Measurements from ENCODE around the gene AHRR.

AHRR gene

DNA sequence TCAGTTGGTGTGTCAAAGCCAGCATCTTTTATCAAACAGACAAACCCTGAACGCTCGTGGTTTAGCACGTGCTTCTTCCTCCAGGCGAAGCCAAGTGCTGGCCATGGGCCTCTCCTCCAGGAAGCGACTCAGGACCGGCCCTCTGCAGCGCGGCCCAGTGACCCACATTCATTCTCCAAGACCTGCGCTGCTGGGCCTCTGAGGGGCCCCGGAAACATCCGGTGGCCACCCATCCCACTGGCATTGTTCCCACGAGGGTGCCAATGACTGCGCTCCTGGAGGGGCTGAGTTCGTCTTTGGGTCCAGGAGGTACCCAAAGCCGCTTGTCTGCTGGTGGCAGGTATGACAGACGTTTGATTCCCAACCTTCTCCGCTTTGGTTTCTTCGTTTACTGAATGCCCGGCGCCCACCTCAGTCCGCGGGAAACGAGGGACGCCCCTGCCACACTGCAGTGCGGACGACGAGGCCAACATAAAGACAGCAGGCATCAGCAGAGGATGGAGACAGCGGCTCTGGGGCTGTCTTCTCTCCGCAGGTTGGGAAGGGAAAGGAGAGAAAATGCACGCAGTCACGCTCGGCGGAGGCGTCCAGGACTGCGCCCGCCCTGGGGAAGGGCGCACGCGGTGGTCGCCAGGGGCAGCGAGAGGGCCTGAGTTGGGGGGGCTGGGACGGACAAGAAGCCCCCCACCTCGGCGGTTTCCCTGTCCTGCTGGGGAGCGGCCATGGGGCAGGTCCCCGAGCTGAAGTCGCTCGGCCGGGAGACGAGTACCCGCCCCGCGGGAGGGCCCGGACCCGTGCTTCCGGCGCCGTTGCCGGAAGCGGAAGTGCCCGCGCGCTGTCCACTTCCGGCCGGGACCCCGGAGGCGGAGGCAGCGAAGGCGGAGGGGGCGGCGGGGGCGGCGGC lies 121.1 kb downstream of the AHRR start, which contains the start of gene EXOC3:
EXOC3 (plus strand) TSS at position 842 of the 904 bp plus-strand sequence. CDS start 3,030 bp downstream, outside the sequence.
- Histone ChIP-seq H3K27ac (peak within 1 kb of the TSS; percentile 81 to 98 (median 93)), H3K4me3 (peak within 1 kb of the TSS; percentile 55 to 97 (median 82))

DNA sequence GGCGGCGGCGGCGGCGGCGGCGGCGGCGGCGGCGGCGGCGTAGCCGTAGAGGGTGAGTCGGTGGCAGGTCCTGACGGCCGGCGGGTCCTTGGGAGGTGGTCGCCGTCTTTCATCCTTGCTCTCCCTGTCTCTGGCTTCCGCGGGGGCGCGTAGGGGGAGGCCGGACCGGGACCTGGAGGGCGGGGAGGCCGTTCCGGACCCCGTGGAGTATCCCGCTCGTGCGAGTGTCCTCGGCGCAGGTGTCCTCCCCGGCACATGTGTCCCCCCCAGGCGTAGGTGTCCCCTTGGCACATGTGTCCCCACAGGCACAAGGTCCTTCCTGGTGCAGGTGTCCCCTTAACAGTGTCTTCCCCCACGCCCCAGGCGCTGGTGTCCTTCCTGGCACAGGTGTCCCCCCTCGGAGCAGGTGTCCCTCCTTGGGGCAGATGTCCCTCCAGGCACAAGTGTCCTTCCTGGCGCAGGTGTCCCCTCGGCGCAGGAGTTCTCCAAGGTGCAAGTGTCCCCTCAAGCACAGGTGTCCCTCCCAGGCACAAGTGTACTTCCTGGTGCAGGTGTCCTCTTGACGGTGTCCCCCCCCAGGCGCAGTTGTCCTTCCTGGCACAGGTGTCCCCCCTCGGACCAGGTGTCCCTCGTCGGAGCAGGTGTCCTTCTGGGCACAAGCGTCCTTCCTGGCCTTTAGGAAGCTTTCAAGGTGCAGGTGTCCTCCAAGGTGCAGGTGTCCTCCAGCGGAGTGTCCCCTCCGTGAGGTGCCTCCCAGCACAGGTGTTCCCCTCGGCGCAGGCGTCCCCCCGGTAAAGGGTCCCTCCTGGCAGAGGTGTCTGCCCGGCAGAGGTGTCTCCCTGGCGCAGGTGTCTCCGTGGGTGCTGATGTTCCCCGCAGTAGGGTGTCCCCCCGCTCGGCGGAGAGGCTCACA lies 122.0 kb downstream of the AHRR start:
- peak overlapping the region; percentile 81 to 98 (median 93) for H3K27ac ChIP-seq
- H3K4me3 ChIP-seq = peak overlapping the region; percentile 55 to 97 (median 82)

DNA sequence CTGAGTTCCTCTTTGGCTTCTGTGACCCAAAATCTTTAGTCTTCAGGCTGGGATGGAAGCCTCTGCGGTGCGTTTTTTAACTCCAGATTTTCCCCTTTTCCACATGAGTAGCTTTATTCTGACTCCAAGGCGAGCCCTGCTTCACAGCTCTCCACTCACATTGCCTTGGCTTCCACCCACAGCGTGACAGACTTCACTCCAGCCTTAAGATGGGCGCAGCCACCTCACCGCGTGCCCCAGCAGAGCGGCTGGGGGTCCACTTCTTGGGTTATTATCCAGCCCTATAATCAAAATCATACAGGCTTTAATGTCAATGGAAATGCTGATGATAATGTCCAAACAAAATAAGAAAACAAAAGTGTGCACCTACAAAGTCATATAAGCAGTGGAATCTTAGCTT lies 122.7 kb downstream of the AHRR start:
- Histone ChIP-seq H3K27ac (peak overlapping the region in 8 of 21 experiments; percentile 40 to 98 (median 94)), H3K4me3 (peak overlapping the region in 6 of 7 experiments; percentile 55 to 97 (median 82))

DNA sequence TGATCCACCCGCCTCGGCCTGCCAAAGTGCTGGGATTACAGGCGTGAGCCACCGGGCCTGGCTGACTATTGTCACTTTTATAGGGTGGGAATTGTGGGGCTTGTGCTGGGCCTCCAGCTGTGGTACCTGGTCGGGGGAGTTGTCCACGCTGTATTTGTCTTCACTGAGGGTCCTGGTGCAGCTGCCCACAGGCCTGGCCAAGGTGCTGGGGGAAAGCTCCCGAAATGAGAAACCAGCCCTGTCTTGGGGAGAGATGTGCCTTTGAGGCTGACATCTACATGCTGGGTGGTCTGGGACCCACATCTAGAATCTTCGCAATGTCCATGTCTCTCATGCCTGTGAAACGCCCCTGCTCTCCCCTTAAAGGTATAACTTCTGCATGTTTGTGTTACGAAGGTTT lies 124.1 kb downstream of the AHRR start:
- H3K27ac ChIP-seq = no peak overlapping the region
- no peak overlapping the region for H3K4me3 ChIP-seq

DNA sequence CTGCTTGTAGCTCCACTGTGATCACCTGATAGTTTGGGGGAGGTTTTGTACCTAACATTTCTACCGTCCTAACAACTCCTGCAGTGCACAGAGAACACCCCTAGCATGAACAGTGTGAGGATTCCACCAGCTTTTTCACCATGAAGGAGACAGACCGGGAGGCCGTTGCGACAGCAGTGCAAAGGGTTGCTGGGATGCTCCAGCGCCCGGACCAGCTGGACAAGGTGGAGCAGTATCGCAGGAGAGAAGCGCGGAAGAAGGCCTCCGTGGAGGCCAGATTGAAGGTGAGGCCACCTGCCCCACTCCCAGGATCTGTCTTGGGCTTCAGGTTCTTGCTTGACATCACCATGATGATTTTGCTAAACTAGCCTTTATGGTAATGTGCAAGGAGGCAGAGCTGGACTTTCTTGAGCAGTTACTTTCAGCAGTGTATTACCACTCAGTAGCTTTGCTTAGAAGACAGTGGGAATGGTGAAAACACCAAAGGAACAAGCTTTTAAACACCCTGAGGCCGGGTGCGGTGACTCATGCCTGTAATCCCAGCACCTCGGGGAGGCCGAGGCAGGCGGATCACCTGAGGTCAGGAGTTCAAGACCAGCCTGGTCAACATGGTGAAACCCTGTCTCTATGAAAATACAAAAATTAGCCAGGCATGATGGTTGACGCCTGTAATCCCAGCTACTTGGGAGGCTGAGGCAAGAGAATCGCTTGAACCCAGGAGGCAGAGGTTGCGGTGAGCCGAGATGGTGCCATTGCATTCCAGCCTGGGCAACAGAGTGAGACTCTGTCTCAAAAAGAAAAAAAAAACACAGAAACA lies 124.8 kb downstream of the AHRR start:
- Histone ChIP-seq H3K4me3 (no peak overlapping the region), H3K27ac (peak overlapping the region in 1 of 21 experiments; percentile 51)

DNA sequence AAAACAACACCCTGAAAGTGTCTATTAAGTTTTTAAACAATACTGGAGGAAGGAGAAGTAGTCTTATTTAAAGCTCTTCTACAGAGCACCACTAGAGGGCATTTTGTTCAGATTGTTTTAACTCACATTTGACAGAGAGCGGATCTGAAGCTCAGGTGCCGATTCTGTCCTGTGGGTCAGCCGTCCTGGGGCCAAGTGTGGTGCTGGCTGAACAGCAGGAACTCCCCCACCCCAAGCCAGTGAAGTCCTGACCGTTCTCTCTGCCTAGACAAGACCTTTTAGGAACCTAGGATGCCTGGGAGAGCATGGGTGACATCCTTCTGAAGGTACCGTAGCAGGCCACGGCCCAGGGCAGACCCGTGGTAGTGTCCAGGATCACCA lies 125.4 kb downstream of the AHRR start:
- Histone ChIP-seq H3K27ac (no peak overlapping the region), H3K4me3 (no peak overlapping the region)

DNA sequence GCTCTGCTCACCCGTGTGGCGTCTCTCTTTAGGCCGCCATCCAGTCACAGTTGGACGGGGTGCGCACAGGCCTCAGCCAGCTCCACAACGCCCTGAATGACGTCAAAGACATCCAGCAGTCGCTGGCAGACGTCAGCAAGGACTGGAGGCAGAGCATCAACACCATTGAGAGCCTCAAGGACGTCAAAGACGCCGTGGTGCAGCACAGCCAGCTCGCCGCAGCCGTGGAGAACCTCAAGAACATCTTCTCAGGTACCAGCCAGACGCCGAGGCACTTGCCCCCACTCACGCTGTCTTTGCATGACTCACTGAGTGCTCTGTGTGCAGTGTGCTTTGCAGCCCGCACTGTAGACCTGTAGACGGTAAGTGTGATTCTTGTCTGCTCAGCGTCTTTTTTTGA lies 126.0 kb downstream of the AHRR start:
- H3K4me3 ChIP-seq = no peak overlapping the region
- H3K27ac ChIP-seq = peak overlapping the region in 1 of 21 experiments; percentile 26

DNA sequence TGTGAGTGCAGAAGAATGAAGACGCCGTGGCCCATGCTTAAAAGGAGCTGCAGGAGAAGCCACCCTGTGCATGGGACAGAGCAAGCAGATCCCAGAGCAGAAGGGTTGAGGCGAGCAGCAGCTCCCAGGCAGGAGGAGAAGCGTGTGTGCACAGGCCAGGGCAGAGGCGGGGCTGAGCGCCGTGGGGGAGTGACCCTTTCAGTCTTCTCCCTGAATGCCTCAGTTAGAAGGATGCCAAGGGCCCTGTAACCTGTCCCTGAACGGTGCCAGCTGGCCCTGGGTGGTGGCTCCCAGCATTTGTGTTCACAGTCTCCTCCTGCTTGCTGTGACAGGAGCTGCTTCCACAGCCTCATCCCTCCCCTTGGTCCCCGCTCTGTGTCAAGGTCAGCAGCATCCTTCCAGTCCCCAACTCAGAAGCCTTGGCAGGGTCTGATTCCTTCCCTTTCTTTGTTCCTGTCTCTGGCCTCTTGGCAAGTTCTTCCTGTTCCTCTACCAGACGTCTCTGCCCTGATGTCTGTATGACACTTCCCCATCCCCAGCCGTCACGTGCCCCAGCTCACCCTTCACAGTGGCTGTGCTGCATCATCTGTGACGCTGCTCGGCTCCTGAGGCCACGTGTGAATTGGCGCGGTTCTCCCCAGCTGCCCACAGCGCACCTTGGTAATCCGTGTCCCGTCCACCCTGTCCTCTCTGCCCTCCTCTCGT lies 126.7 kb downstream of the AHRR start:
- peak overlapping the region in 2 of 21 experiments; percentile 26 to 34 for H3K27ac ChIP-seq

DNA sequence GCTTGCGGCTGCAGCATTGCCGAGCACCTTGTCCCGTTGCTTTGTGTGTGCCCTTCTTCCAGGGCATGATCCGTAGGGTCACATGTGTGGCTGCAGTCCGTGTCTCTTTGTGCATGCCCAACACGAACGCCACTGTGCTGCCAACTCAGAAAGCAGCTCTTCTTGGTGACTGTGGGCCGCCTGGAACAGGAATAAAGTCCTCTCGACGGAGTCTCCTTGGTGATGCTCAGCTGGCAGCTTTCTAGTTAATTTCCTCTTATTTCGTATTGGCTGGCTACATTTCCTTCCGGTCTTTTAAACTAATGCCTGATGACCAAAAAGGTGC lies 127.2 kb downstream of the AHRR start:
- no peak overlapping the region for H3K27ac ChIP-seq
- H3K4me3 ChIP-seq = no peak overlapping the region

More for the DNA sequence above, 126.7 kb downstream of the AHRR start:
- no peak overlapping the region for H3K4me3 ChIP-seq

DNA sequence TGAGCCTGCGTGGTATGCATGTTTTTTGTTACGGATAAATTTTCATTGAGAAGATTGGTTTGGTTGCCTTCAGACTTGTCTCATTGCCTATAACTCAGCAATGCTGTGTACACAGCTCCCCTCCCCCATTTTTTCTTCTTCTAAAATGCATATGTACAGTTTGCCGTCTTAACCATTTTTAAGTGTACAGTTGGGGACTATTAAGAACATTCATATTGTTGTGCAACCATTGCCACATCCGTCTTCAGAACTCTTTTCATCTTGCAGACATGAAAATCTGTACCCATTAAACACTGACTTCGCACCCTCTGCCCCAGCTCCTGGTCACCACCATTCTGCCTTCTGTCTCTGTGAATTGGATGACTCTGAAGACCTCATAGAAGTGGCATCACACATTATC lies 127.6 kb downstream of the AHRR start:
- Histone ChIP-seq H3K27ac (no peak overlapping the region), H3K4me3 (no peak overlapping the region)

DNA sequence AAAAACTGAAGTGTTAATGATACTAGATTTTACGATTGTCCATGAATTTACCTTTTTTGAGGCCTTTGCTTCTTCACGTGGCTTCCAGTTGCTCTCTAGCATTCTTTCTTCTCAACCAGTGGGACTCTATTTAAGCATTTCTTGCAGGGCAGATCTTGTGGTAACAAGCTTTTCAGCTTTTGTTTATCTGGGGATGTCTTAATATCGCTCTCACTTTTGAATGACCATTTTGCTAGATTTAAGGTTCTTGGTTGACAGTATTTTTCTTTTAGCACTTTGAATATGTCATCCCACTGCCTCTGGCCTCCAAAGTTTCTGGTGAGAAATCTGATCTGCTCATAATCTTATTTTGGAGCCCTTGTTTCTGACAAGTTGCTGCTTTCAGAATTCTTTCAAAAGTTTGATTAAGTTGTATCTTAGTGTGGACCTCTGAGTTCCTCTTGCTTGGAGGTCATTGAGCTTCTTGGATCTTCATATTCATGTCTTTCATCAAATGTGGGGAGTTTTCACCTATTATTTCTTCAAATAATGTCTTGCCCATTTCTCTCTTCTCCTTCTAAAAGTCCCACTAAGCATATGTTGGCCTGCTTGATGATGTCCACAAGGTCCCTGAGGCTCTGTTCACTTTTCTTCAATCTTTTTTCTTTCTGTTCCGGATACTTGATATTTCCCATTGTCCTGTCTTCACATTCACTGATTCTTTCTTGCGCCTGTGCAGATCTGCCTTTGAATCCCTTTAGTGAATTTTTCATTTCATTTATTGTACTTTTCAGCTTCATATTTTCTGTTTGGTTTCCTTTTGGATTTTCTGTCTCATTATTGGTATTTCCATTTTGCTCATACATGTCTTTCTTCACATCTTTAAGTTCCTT lies 130.3 kb downstream of the AHRR start:
- Histone ChIP-seq H3K27ac (no peak overlapping the region), H3K4me3 (no peak overlapping the region)

DNA sequence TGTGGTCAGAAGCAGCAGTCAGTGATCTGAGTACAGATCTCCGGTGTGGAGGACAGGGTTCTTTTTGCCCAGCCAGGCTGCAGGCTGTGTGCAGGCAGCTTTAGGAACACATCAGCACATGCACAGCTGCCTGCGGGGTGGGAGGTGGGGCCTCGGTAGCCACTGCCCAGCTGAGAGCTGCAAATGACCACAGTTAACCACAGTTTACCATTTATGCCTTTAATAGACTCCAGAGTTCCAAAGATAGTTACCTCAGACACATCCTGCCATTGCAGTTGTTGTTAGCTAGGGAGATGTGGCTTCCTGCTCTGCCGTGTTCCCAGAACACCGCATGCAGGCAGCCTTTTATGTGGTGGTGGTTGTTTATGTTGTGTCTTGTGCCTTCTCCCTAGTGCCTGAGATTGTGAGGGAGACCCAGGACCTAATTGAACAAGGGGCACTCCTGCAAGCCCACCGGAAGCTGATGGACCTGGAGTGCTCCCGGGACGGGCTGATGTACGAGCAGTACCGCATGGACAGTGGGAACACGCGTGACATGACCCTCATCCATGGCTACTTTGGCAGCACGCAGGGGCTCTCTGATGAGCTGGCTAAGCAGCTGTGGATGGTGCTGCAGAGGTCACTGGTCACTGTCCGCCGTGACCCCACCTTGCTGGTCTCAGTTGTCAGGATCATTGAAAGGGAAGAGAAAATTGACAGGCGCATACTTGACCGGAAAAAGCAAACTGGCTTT lies 131.6 kb downstream of the AHRR start:
- Histone ChIP-seq H3K27ac (peak overlapping the region in 9 of 21 experiments; percentile 9 to 68 (median 46)), H3K4me3 (no peak overlapping the region)

DNA sequence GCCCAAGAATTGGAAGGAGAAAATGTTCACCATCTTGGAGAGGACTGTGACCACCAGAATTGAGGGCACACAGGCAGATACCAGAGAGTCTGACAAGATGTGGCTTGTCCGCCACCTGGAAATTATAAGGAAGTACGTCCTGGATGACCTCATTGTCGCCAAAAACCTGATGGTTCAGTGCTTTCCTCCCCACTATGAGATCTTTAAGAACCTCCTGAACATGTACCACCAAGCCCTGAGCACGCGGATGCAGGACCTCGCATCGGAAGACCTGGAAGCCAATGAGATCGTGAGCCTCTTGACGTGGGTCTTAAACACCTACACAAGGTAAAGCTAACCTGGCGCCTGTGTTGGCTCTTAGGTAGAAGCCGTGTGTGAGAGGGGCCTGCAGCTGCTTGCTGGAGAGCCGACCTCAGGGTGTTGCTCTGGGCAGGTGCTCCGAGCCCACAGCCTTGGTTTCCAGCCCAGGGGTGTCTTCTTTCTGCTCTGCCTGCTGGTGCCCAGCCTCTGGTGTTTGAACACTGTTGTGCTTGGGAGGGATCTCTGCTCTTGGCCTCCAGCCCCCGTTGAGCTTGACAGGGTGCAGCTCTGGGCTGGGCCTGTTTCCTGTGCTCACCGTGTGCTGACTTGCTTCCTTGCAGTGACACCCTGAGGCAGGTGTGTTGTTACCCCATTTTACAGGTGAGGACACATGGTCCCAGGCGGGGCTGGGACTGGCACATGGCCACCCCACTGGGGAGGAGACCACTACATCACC lies 132.4 kb downstream of the AHRR start:
- H3K27ac ChIP-seq = peak overlapping the region in 15 of 21 experiments; percentile 9 to 68 (median 46)
- H3K4me3 ChIP-seq = no peak overlapping the region

DNA sequence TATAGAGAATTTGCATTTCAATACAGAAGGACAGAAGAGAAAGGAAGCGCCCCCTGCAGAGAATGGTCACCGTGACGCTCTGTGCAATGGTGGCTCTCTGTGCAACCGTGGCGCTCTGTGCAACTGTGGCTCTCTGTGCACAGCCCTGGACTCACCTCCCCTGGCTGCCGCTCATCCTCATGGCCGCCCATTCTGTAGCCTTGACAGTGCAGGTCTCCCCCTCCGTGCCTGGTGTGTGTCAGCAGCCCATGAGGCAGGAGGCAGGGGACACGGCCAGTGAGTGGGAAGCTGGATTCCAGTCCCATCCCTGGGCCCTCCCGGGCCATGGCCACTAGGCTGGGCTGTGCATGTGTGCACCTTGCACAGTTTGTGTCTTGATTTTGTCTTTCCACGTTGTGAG lies 133.4 kb downstream of the AHRR start:
- H3K4me3 ChIP-seq = no peak overlapping the region
- H3K27ac ChIP-seq = no peak overlapping the region

DNA sequence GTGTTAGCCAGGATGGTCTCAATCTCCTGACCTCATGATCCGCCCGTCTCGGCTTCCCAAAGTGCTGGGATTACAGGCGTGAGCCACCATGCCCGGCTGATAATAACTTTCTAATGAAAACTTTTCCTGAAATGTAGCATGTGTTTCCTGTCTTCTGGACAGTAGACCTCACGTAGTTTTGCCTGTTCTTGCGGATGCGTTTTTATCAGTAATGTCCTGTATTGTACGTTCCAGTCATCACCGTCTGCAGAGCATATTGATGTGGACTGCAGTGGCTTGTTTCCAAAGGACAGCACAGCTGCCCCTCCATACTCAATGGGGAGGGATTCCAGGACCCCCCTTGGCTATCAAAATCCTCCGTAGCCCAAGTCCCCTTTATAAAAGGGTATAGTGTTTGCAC lies 134.3 kb downstream of the AHRR start:
- no peak overlapping the region for H3K27ac ChIP-seq
- no peak overlapping the region for H3K4me3 ChIP-seq

DNA sequence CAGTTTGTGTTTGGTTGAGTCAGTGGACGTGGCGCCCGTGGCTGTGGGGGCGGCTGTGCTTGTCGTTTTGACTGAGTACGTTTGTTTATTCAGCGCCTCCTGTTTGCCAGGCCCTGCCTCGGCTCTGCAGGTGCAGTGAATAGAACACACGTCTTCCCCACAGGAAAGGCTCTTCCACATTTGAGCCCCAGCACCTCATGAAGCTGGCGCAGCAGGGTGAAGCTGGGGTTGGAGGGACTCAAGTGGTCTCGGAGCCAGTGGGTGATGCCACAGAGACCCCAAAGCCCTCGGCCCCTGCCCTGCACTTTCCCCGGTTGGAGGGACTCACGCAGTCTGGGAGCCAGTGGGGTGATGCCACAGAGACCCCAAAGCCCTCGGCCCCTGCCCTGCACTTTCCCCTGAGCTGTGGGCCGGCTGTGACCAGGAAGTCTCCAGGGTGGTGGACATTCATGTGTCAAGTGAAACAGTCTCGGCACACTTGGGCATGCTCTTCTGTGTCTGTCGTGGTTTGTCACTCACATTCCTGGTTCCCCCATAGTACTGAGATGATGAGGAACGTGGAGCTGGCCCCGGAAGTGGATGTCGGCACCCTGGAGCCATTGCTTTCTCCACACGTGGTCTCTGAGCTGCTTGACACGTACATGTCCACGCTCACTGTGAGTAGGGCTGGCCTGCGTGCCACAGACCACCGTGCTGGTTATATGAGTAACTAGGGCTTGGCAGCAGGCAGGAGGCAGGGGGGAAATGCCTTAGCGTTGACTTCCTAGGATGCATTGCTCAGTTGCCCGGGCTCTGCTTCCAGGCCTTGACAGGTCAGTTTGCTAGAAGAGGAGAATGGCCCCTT lies 135.1 kb downstream of the AHRR start:
- H3K4me3 ChIP-seq = no peak overlapping the region
- H3K27ac ChIP-seq = no peak overlapping the region
